Thyroid gland (tissue), 4 donors: ENCODE data around the gene FOXI2.

Source experiments
- POLR2A ChIP-seq, 2 donors: fragments of 450-650 bp; IDR thresholded peaks; one replicate each; pipeline ENCODE4 v1.6.1; 2017; ENCODE audit warnings: antibody characterized with exemption in 2 of 2, mild to moderate bottlenecking in 2 of 2, moderate library complexity in 1 of 2
- TF ChIP-seq, protein P1 (sequence below), 6 experiments: fragments of 200-600 bp in 3 of 6; fragments of 450-650 bp in 3 of 6; sonication (generic) in 3 of 6; IDR thresholded peaks; one replicate each; pipeline ENCODE4 v1.5.1; 2016 to 2019; ENCODE audit warnings: antibody characterized with exemption in 6 of 6, mild to moderate bottlenecking in 2 of 6, inconsistent platforms in 1 of 6, moderate library complexity in 1 of 6

DNA sequence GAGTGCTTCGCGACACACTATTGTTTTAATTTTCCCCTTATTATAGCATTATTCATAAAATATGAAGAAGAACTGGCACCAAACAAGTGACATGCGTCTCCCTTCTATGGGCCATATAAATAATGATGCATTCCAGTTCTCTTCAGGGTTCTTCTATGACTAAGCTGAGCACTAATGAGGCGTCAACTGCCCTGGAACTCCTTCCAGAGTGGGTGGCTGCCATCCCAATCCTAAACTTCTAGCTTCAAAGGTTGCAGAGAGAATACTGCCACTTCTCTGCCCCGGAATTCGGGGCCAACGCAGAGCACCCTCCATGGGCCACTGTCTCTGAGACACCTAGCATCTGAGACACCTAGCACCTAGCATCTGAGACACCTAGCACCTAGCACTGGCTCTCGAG, 37.7 kb upstream of the FOXI2 start:
- TF ChIP-seq, protein P1, sequence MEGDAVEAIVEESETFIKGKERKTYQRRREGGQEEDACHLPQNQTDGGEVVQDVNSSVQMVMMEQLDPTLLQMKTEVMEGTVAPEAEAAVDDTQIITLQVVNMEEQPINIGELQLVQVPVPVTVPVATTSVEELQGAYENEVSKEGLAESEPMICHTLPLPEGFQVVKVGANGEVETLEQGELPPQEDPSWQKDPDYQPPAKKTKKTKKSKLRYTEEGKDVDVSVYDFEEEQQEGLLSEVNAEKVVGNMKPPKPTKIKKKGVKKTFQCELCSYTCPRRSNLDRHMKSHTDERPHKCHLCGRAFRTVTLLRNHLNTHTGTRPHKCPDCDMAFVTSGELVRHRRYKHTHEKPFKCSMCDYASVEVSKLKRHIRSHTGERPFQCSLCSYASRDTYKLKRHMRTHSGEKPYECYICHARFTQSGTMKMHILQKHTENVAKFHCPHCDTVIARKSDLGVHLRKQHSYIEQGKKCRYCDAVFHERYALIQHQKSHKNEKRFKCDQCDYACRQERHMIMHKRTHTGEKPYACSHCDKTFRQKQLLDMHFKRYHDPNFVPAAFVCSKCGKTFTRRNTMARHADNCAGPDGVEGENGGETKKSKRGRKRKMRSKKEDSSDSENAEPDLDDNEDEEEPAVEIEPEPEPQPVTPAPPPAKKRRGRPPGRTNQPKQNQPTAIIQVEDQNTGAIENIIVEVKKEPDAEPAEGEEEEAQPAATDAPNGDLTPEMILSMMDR (IDR thresholded peaks at IDR 0.05): no peak
- TF ChIP-seq POLR2A (IDR thresholded peaks at IDR 0.05): no peak
